Prostate gland (tissue), 2 donors: ENCODE data around the gene SREK1IP1. TPM values are rescaled to one million over a fixed set of nuclear protein-coding genes. Genes with fewer than 3 reads are reported as not detected.

Source experiments
- DNase-seq: peaks from one replicate; pipeline ENCODE4 v3.0.0-alpha.2; 2019; ENCODE audit warnings: low spot score
- H3K27ac ChIP-seq, 2 donors: fragments of 200-600 bp; sonication (generic); 2 replicates each; pipeline ENCODE4 v1.5.1; 2017 to 2019
- H3K27me3 ChIP-seq: fragments of 200-600 bp; sonication (generic); replicated peaks from 2 replicates; pipeline ENCODE4 v1.5.1; 2019; ENCODE audit not compliant: insufficient read depth
- H3K36me3 ChIP-seq, 2 donors: fragments of 200-600 bp; sonication (generic); 1 replicate in 1 of 2; 2 replicates in 1 of 2; pipeline versions ENCODE4 v1.5.1 to v1.8.1; 2017 to 2019
- H3K4me1 ChIP-seq: fragments of 200-600 bp; sonication (generic); replicated peaks from 2 replicates; pipeline ENCODE4 v1.5.1; 2019
- H3K4me3 ChIP-seq, 2 donors: fragments of 200-600 bp; sonication (generic); 2 replicates each; pipeline ENCODE4 v1.5.1; 2017 to 2019
- H3K9me3 ChIP-seq: fragments of 200-600 bp; sonication (generic); 2 replicates; pipeline ENCODE4 v1.5.1; 2017
- POLR2A ChIP-seq: fragments of 450-650 bp; IDR thresholded peaks from one replicate; pipeline ENCODE4 v1.6.1; 2016; ENCODE audit warnings: antibody characterized with exemption, mild to moderate bottlenecking
- POLR2AphosphoS5 ChIP-seq: sonication (generic); formaldehyde crosslinking; IDR thresholded peaks from one replicate; pipeline ENCODE4 v1.6.1; 2017; ENCODE audit warnings: antibody characterized with exemption
- WGBS: methylation state at CpG from one replicate; pipeline ENCODE4 v1.1.5; 2018; 5-methylcytosine and 5-hydroxymethylcytosine counted together
- intact Hi-C: fragments of 100-400 bp; cut with DNase I; formaldehyde crosslinking; loops from one replicate; pipeline ENCODE4 v1.14.2; 2022
- total RNA-seq, 2 donors: library from RNA; depleted of rRNA; stranded (reverse); fragments of >200 nt; gene quantifications; one replicate each; pipeline ENCODE4 v1.1.0, GENCODE V29; 2016
- TF ChIP-seq, protein P1 (sequence below), 4 experiments: fragments of 200-600 bp in 2 of 4; fragments of 450-650 bp in 2 of 4; sonication (generic) in 2 of 4; IDR thresholded peaks; 1 replicate in 3 of 4; 2 replicates in 1 of 4; pipeline ENCODE4 v1.5.1; 2016 to 2019; ENCODE audit warnings: antibody characterized with exemption in 4 of 4, mild to moderate bottlenecking in 2 of 4, moderate library complexity in 2 of 4

Gene SREK1IP1
- total RNA-seq, 2 donors from 2014 or later, result 16.0 to 19.5 TPM

DNA sequence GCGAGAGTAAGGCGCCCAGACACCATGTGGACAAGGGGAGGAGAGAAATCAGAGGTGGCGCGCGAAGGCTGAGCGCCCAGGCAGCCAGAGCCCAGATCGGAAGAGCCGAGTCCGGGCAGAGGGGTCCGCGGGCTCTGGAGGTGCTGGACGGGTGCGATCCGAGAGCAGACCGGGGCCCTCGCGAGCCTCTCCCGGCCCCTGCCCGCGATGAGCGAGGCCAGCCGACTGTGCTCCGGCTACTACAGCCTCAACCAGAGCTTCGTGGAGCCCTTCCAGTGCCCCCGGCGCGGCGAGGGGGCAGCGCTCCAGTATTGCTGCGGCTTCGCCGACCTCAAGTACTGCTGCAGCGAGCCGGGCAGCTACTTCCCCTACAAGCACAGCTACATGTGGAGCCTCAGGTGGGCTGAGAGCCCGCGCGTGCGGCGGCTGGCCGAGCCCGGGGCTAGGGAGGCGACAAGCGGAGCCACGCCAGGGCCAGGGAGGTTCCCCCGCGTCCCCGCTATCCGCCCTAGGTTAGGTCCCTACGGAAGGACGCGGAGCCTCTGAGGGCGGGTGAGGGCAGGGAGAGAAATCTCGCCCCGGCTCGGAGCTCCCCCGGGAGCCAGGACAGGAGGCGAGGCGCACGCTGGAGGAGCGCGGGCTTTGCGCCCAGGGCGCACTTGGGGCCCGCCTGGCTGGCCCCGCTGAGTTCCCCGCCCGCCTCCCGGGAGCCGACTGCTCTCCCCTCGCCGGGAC, 77.9 kb downstream of the SREK1IP1 start, which contains the start of gene SHISAL2B:
Gene SHISAL2B (plus strand): TSS at position 87 of the 735 bp plus-strand sequence. CDS start 121 bp downstream, at position 208.
- DNase-seq, result no peak
- H3K27me3 ChIP-seq, result peaks cover 5% of the 10 kb centered on the region
- TF ChIP-seq, protein P1, sequence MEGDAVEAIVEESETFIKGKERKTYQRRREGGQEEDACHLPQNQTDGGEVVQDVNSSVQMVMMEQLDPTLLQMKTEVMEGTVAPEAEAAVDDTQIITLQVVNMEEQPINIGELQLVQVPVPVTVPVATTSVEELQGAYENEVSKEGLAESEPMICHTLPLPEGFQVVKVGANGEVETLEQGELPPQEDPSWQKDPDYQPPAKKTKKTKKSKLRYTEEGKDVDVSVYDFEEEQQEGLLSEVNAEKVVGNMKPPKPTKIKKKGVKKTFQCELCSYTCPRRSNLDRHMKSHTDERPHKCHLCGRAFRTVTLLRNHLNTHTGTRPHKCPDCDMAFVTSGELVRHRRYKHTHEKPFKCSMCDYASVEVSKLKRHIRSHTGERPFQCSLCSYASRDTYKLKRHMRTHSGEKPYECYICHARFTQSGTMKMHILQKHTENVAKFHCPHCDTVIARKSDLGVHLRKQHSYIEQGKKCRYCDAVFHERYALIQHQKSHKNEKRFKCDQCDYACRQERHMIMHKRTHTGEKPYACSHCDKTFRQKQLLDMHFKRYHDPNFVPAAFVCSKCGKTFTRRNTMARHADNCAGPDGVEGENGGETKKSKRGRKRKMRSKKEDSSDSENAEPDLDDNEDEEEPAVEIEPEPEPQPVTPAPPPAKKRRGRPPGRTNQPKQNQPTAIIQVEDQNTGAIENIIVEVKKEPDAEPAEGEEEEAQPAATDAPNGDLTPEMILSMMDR (IDR thresholded peaks at IDR 0.05), result no peak
- TF ChIP-seq POLR2AphosphoS5 (no peak), POLR2A (no peak)
- intact Hi-C loops, result no loop called here
- no peaks in the 10 kb centered on the region for H3K9me3 ChIP-seq
- peak within 1 kb of the TSS in 1 of 2 donors; percentile 7 for H3K4me3 ChIP-seq
- H3K27ac ChIP-seq, result no peak within 1 kb of the TSS
- WGBS, result 2% methylated on average over 54 of the region's 71 CpGs
- no peaks in the 10 kb centered on the region for H3K36me3 ChIP-seq
- no peaks in the 10 kb centered on the region for H3K4me1 ChIP-seq

GRCh38 chr5:64690104-64690416, 78.4 kb downstream of the SREK1IP1 start:
- WGBS, result 4% methylated on average over 9 of the region's 9 CpGs
- no peaks in the 10 kb centered on the region for H3K4me1 ChIP-seq
- no peaks in the 10 kb centered on the region for H3K36me3 ChIP-seq
- TF ChIP-seq POLR2AphosphoS5 (no peak), POLR2A (no peak)
- TF ChIP-seq, protein P1 (IDR thresholded peaks at IDR 0.05), result no peak
- H3K9me3 ChIP-seq, result no peaks in the 10 kb centered on the region
- no peak overlapping the region for H3K4me3 ChIP-seq
- no peak for DNase-seq
- intact Hi-C loops, result no loop called here
- no peak overlapping the region for H3K27ac ChIP-seq
- H3K27me3 ChIP-seq, result peaks cover 5% of the 10 kb centered on the region

GRCh38 chr5:64688965-64689364, 79.5 kb downstream of the SREK1IP1 start:
- no peaks in the 10 kb centered on the region for H3K4me1 ChIP-seq
- no peaks in the 10 kb centered on the region for H3K9me3 ChIP-seq
- no peak overlapping the region for H3K27ac ChIP-seq
- DNase-seq, result no peak
- TF ChIP-seq, protein P1 (IDR thresholded peaks at IDR 0.05), result no peak
- TF ChIP-seq POLR2A (no peak), POLR2AphosphoS5 (no peak)
- H3K36me3 ChIP-seq, result no peaks in the 10 kb centered on the region
- 85% methylated on average over 3 of the region's 3 CpGs for WGBS
- intact Hi-C loops, result no loop called here
- no peak overlapping the region for H3K4me3 ChIP-seq
- H3K27me3 ChIP-seq, result peaks cover 5% of the 10 kb centered on the region

DNA sequence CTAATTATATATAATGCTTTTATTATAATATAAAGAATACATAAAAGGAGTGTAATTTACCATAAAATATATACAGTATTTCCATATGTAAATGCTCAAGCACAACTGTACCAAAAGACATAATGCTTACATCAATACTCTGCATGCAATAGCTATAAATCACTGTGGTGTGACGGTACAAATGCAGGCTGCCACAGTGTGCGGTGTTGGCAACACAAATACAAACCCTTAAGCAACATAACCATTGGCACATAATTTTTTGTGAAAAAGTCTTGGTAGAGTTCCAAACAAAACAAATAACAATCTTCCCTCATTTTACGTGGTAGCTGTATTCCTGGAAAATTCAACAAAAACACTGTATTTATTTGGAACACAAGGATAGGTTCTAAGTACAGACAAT, 80.1 kb downstream of the SREK1IP1 start:
- Histone ChIP-seq H3K36me3 (no peaks in the 10 kb centered on the region), H3K27ac (no peak overlapping the region), H3K4me1 (no peaks in the 10 kb centered on the region), H3K27me3 (peaks cover 5% of the 10 kb centered on the region), H3K9me3 (no peaks in the 10 kb centered on the region), H3K4me3 (no peak overlapping the region)
- intact Hi-C loops, result no loop called here
- WGBS, result 78% methylated on average over 3 of the region's 3 CpGs
- TF ChIP-seq POLR2AphosphoS5, result no peak
- TF ChIP-seq, protein P1 (IDR thresholded peaks at IDR 0.05), result no peak
- no peak for TF ChIP-seq POLR2A
- no peak for DNase-seq

GRCh38 chr5:64685866-64686265, 82.6 kb downstream of the SREK1IP1 start:
- Histone ChIP-seq H3K4me1 (no peaks in the 10 kb centered on the region), H3K36me3 (no peaks in the 10 kb centered on the region), H3K27me3 (peaks cover 5% of the 10 kb centered on the region), H3K27ac (no peak overlapping the region), H3K4me3 (no peak overlapping the region), H3K9me3 (no peaks in the 10 kb centered on the region)
- TF ChIP-seq POLR2AphosphoS5 (no peak), POLR2A (no peak)
- TF ChIP-seq, protein P1 (IDR thresholded peaks at IDR 0.05), result no peak
- intact Hi-C loops, result no loop called here
- DNase-seq, result no peak
- 48% methylated on average over 5 of the region's 5 CpGs for WGBS
